Left cardiac atrium (tissue), 4 donors: ENCODE measurements around the gene TBC1D4. TPM values are rescaled to one million over a fixed set of nuclear protein-coding genes. Genes with fewer than 3 reads are reported as not detected.
A peak's percentile ranks its signal among the peaks of the same experiment; 100 is the strongest.

ENCODE experiments used
- ATAC-seq, 2 donors: fragments of 200-7000 bp; cut with Tn5 transposase; one replicate each; pipeline ENCODE4 v1.9.1; 2020; ENCODE audit warnings: mild to moderate bottlenecking in 2 of 2, moderate library complexity in 2 of 2
- DNase-seq: peaks from one replicate; pipeline ENCODE4 v3.0.0-alpha.2; 2020
- intact Hi-C, 2 donors: fragments of 100-400 bp; cut with DNase I; formaldehyde crosslinking; loops; one replicate each; pipeline versions ENCODE4 v1.14.1 to v1.15.1; 2022 to 2023
- total RNA-seq, 2 donors: library from RNA; stranded (reverse); fragmentation: NEBNext Ultra II Directional; extraction: Animal tissue kit (Norgen Biotek cat#: 25700); gene quantifications; one replicate each; pipeline ENCODE4 v1.2.1, GENCODE V29; 2021
- donor health status: DM: no; HTN: yes; CAD: no.
- donor health status: DM: no; HTN: yes; CAD: no; lungs with severe emphysema.
- donor health status: DM: yes; HTN: yes; CAD: no.
- donor health status: Dilated cardiomyopathy.

TBC1D4 gene
- total RNA-seq, 2 donors from 2014 or later, result 47.7 to 54.2 TPM

- intact Hi-C loops, result no loop called here
- no peak for ATAC-seq
- DNase-seq, result no peak
Observed at GRCh38 chr13:75492389-75492788, 10.4 kb upstream of the TBC1D4 start.

GRCh38 chr13:75491376-75491775 is 9.4 kb upstream of the TBC1D4 start:
- ATAC-seq (no peak), DNase-seq (no peak)
- intact Hi-C loops, result no loop called here

GRCh38 chr13:75489502-75490263 is 7.7 kb upstream of the TBC1D4 start:
- DNase-seq (no peak), ATAC-seq (peak in 1 of 2 donors; percentile 35)
- intact Hi-C loops, result loop anchor here (5.0 to 10.0 kb wide), 2 partner anchors 48 to 115 kb away; partner anchors contain the start of gene COMMD6 (in 1 of the 2)

GRCh38 chr13:75486146-75487062 is 4.4 kb upstream of the TBC1D4 start:
- ATAC-seq, result no peak
- no peak for DNase-seq
- intact Hi-C loops, result loop anchor here (5.0 to 10.0 kb wide), 2 partner anchors 51 to 112 kb away; partner anchors contain the start of gene COMMD6 (in 1 of the 2)

- intact Hi-C loops, result loop anchor here (5.0 to 10.0 kb wide), 2 partner anchors 52 to 111 kb away; partner anchors contain the start of gene COMMD6 (in 1 of the 2)
- ATAC-seq, result no peak
- DNase-seq, result no peak
Observed at GRCh38 chr13:75485286-75486062, 3.5 kb upstream of the TBC1D4 start.

GRCh38 chr13:75482820-75483079 is 781 bp upstream of the TBC1D4 start:
- DNase-seq (no peak), ATAC-seq (no peak)
- intact Hi-C loops, result loop anchor here (5.0 to 10.0 kb wide), 2 partner anchors 108 to 110 kb away; no protein-coding TSS in a partner anchor

- ATAC-seq, result peak; percentile 48 to 65
- DNase-seq, result peak; percentile 41
Observed at GRCh38 chr13:75481176-75482069, 546 bp downstream of the TBC1D4 start.

GRCh38 chr13:75480671-75481175 is 1.2 kb downstream of the TBC1D4 start:
- peak; percentile 21 to 27 for ATAC-seq
- intact Hi-C loops, result loop anchor here (5.0 to 10.0 kb wide), 2 partner anchors 106 to 108 kb away; no protein-coding TSS in a partner anchor

More at GRCh38 chr13:75481176-75482069, 546 bp downstream of the TBC1D4 start:
- intact Hi-C loops, result loop anchor here (5.0 to 10.0 kb wide), 2 partner anchors 107 to 109 kb away; no protein-coding TSS in a partner anchor

GRCh38 chr13:75479102-75479740 is 2.7 kb downstream of the TBC1D4 start:
- intact Hi-C loops, result no loop called here
- DNase-seq, result no peak
- ATAC-seq, result no peak

More at GRCh38 chr13:75480671-75481175, 1.2 kb downstream of the TBC1D4 start:
- DNase-seq, result peak; percentile 56

GRCh38 chr13:75478659-75479058 is 3.3 kb downstream of the TBC1D4 start:
- ATAC-seq (no peak), DNase-seq (no peak)
- intact Hi-C loops, result no loop called here

GRCh38 chr13:75474956-75475355 is 7.0 kb downstream of the TBC1D4 start:
- intact Hi-C loops, result no loop called here
- ATAC-seq (no peak), DNase-seq (no peak)

- DNase-seq, result no peak
- intact Hi-C loops, result no loop called here
- ATAC-seq, result peak in 1 of 2 donors; percentile 38
Observed at GRCh38 chr13:75473468-75473867, 8.5 kb downstream of the TBC1D4 start.

GRCh38 chr13:75470676-75471075 is 11.3 kb downstream of the TBC1D4 start:
- intact Hi-C loops, result no loop called here
- DNase-seq (no peak), ATAC-seq (no peak)

GRCh38 chr13:75469047-75469446 is 12.9 kb downstream of the TBC1D4 start:
- ATAC-seq, result no peak
- intact Hi-C loops, result no loop called here
- DNase-seq, result no peak

GRCh38 chr13:75468602-75469001 is 13.4 kb downstream of the TBC1D4 start:
- no peak for DNase-seq
- intact Hi-C loops, result no loop called here
- ATAC-seq, result no peak

GRCh38 chr13:75468098-75468497 is 13.9 kb downstream of the TBC1D4 start:
- peak in 1 of 2 donors; percentile 53 for ATAC-seq
- intact Hi-C loops, result no loop called here
- no peak for DNase-seq

GRCh38 chr13:75467040-75467728 is 14.8 kb downstream of the TBC1D4 start:
- ATAC-seq (no peak), DNase-seq (no peak)
- intact Hi-C loops, result no loop called here
